SK-N-SH (cell line): ENCODE measurements around the gene BRD3. TPM values are rescaled to one million over a fixed set of nuclear protein-coding genes. Genes with fewer than 3 reads are reported as not detected.

Experiments used
- CTCF ChIA-PET: fragments of 300-600, 350-600 bp; formaldehyde crosslinking; extraction: SDS; loops from one replicate; lab custom pipeline; 2021; lab: Yijun Ruan, JAX
- POLR2A ChIA-PET: fragments of 350-600 bp; sonication (Branson Sonifier 250); formaldehyde crosslinking; extraction: SDS; loops from one replicate; lab custom pipeline; 2020; ENCODE audit warnings: antibody characterized with exemption, inconsistent platforms; lab: Yijun Ruan, JAX
- DNase-seq: peaks from one replicate; pipeline ENCODE4 v3.0.0; 2012
- H2AFZ ChIP-seq: fragments of 200-600 bp; sonication (generic); 2 replicates; pipeline ENCODE4 v1.8.1; 2016; ENCODE audit warnings: antibody characterized with exemption, mild to moderate bottlenecking, low read depth
- H3F3A ChIP-seq: fragments of 200-600 bp; sonication (generic); replicated peaks from 2 replicates; pipeline ENCODE3; 2016; ENCODE audit warnings: antibody characterized with exemption, mild to moderate bottlenecking; ENCODE audit not compliant: insufficient read depth
- H3K27ac ChIP-seq, 2 experiments: fragments of 200-500 bp in 1 of 2; fragments of 200-600 bp in 1 of 2; sonication (Bioruptor generic) in 1 of 2; sonication (generic), shearing (Covaris generic) in 1 of 2; 2 replicates each; pipeline versions ENCODE4 v1.5.1 to v1.6.1; 2014 to 2016; ENCODE audit warnings: low read depth in 2 of 2, inconsistent platforms in 1 of 2, low read length in 1 of 2, mild to moderate bottlenecking in 1 of 2, mixed read lengths in 1 of 2
- H3K27me3 ChIP-seq: fragments of 200-600 bp; sonication (generic), shearing (Covaris generic); 2 replicates; pipeline ENCODE4 v1.6.1; 2016; ENCODE audit warnings: mixed run types; ENCODE audit not compliant: insufficient read depth
- H3K36me3 ChIP-seq, 2 experiments: fragments of 200-500 bp in 1 of 2; fragments of 200-600 bp in 1 of 2; sonication (Bioruptor generic) in 1 of 2; sonication (generic) in 1 of 2; replicated peaks in 1 of 2; 2 replicates each; pipeline versions ENCODE3 to v1.5.1; 2014 to 2016; ENCODE audit warnings: low read length in 1 of 2, mild to moderate bottlenecking in 1 of 2; ENCODE audit not compliant: insufficient read depth in 2 of 2, control insufficient read depth in 1 of 2
- H3K4me1 ChIP-seq, 2 experiments: fragments of 200-500 bp in 1 of 2; fragments of 200-600 bp in 1 of 2; sonication (Bioruptor generic) in 1 of 2; sonication (generic), shearing (Covaris generic) in 1 of 2; 2 replicates each; pipeline versions ENCODE4 v1.5.1 to v1.6.1; 2014 to 2016; ENCODE audit warnings: low read depth in 1 of 2, low read length in 1 of 2, mixed run types in 1 of 2; ENCODE audit not compliant: insufficient read depth in 2 of 2, control insufficient read depth in 1 of 2
- H3K4me2 ChIP-seq: fragments of 200-600 bp; sonication (generic), shearing (Covaris generic); 2 replicates; pipeline ENCODE4 v1.6.1; 2017; ENCODE audit warnings: mixed run types
- H3K4me3 ChIP-seq, 2 experiments: fragments of 200-500 bp in 1 of 2; fragments of 200-600 bp in 1 of 2; sonication (Bioruptor generic) in 1 of 2; sonication (generic), shearing (Covaris generic) in 1 of 2; 2 replicates each; pipeline versions ENCODE4 v1.5.1 to v1.8.1; 2014 to 2016; ENCODE audit warnings: low read depth in 2 of 2, inconsistent platforms in 1 of 2, low read length in 1 of 2, mild to moderate bottlenecking in 1 of 2, mixed read lengths in 1 of 2, moderate library complexity in 1 of 2
- H3K79me2 ChIP-seq: fragments of 200-600 bp; sonication (generic); 2 replicates; pipeline ENCODE4 v1.8.1; 2017; ENCODE audit warnings: mild to moderate bottlenecking; ENCODE audit not compliant: insufficient read depth
- H3K9ac ChIP-seq: fragments of 200-600 bp; sonication (generic); 2 replicates; pipeline ENCODE4 v1.6.1; 2017; ENCODE audit warnings: mixed run types
- H3K9me2 ChIP-seq: fragments of 200-600 bp; sonication (generic); 2 replicates; pipeline ENCODE4 v1.6.1; 2017; ENCODE audit warnings: mixed run types
- H3K9me3 ChIP-seq: fragments of 200-600 bp; sonication (generic); 2 replicates; pipeline ENCODE4 v1.6.1; 2017; ENCODE audit warnings: mixed run types, mild to moderate bottlenecking, moderate library complexity
- H4K20me1 ChIP-seq: fragments of 200-600 bp; sonication (generic); 2 replicates; pipeline ENCODE4 v1.6.1; 2017; ENCODE audit warnings: mild to moderate bottlenecking, mixed run types; ENCODE audit not compliant: insufficient read depth
- ELF1 ChIP-seq: IDR thresholded peaks from 2 replicates; pipeline ENCODE4 v1.4.0; 2012
- EZH2phosphoT487 ChIP-seq: fragments of 200-600 bp; sonication (generic); IDR thresholded peaks from 2 replicates; pipeline ENCODE4 v1.6.1; 2017; ENCODE audit warnings: low read depth, mixed run types, mild to moderate bottlenecking, antibody characterized with exemption, moderate library complexity, borderline replicate concordance
- FOXM1 ChIP-seq: IDR thresholded peaks from 2 replicates; pipeline ENCODE4 v1.4.0; 2012; ENCODE audit warnings: low read depth, mild to moderate bottlenecking
- GABPA ChIP-seq: IDR thresholded peaks from 2 replicates; pipeline ENCODE4 v1.4.0; 2012; ENCODE audit warnings: low read depth, mild to moderate bottlenecking
- MEF2A ChIP-seq: IDR thresholded peaks from 2 replicates; pipeline ENCODE4 v1.4.0; 2012; ENCODE audit warnings: low read depth, borderline replicate concordance
- NFIC ChIP-seq: IDR thresholded peaks from 2 replicates; pipeline ENCODE4 v1.4.0; 2012; ENCODE audit warnings: borderline replicate concordance
- SMC3 ChIP-seq: IDR thresholded peaks from 2 replicates; pipeline ENCODE4 v1.6.1; 2012; ENCODE audit warnings: low read depth, low read length, improper control_type of control experiment
- TAF1 ChIP-seq: IDR thresholded peaks from 2 replicates; pipeline ENCODE4 v1.6.1; 2012; ENCODE audit warnings: low read depth, mild to moderate bottlenecking, low read length, moderate library complexity, borderline replicate concordance
- TEAD4 ChIP-seq: IDR thresholded peaks from 2 replicates; pipeline ENCODE4 v1.4.0; 2012; ENCODE audit warnings: mild to moderate bottlenecking, borderline replicate concordance; ENCODE audit not compliant: insufficient read depth
- WGBS: methylation state at CpG from one replicate; pipeline ENCODE4 v1.1.6; 2017; ENCODE audit warnings: low lambda C conversion rate; 5-methylcytosine and 5-hydroxymethylcytosine counted together
- polyA plus RNA-seq, 3 experiments: library from polyadenylated mRNA; depleted of rRNA; stranded (reverse); fragments of >200 nt; gene quantifications; 2 replicates each; pipeline ENCODE4 v1.2.3, GENCODE V29; 2012
- TF ChIP-seq, protein P1 (sequence below): IDR thresholded peaks from 2 replicates; pipeline ENCODE4 v1.4.0; 2012; ENCODE audit warnings: low read depth, borderline replicate concordance
- TF ChIP-seq, protein P2 (sequence below): IDR thresholded peaks from 2 replicates; pipeline ENCODE4 v1.4.0; 2012; ENCODE audit warnings: low read depth
- TF ChIP-seq, protein P3 (sequence below): IDR thresholded peaks from 2 replicates; pipeline ENCODE4 v1.4.0; 2012; ENCODE audit warnings: low read depth, borderline replicate concordance
- TF ChIP-seq, protein P4 (sequence below): fragments of 150-350 bp; IDR thresholded peaks from 2 replicates; pipeline ENCODE4 v1.6.1; 2016; ENCODE audit warnings: mild to moderate bottlenecking, low read depth, low read length

Gene BRD3
- polyA plus RNA-seq, 1 of the 3 experiments (the other 2 are of a cell fraction) = 11.4 TPM

GRCh38 chr9:133993635-133994253 lies 74.1 kb downstream of the BRD3 start:
- no peaks in the 10 kb centered on the region for H3K9me2 ChIP-seq
- H3K9ac ChIP-seq = peak overlapping the region; percentile 88; the same call in 1 of the 2 replicates
- ChIA-PET POLR2A (interaction anchor here (0.7 to 2.2 kb wide), 11 partner anchors 12 to 256 kb away, joined by 3 to 8 read pairs (median 3); partner anchors contain the start of gene SARDH), CTCF (interaction anchor here (0.6 to 7.3 kb wide), 67 partner anchors 8 to 449 kb away, joined by 3 to 236 read pairs (median 6); partner anchors contain the start of genes BRD3OS and SARDH)
- no peaks in the 10 kb centered on the region for H3K27me3 ChIP-seq
- TF ChIP-seq TEAD4 (no peak), TAF1 (no peak), GABPA (no peak), FOXM1 (no peak), MEF2A (no peak), NFIC (no peak), SMC3 (no peak), ELF1 (no peak), EZH2phosphoT487 (no peak)
- TF ChIP-seq, protein P1, sequence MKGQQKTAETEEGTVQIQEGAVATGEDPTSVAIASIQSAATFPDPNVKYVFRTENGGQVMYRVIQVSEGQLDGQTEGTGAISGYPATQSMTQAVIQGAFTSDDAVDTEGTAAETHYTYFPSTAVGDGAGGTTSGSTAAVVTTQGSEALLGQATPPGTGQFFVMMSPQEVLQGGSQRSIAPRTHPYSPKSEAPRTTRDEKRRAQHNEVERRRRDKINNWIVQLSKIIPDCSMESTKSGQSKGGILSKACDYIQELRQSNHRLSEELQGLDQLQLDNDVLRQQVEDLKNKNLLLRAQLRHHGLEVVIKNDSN = no peak
- TF ChIP-seq, protein P2, sequence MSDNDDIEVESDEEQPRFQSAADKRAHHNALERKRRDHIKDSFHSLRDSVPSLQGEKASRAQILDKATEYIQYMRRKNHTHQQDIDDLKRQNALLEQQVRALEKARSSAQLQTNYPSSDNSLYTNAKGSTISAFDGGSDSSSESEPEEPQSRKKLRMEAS = no peak
- TF ChIP-seq, protein P3, sequence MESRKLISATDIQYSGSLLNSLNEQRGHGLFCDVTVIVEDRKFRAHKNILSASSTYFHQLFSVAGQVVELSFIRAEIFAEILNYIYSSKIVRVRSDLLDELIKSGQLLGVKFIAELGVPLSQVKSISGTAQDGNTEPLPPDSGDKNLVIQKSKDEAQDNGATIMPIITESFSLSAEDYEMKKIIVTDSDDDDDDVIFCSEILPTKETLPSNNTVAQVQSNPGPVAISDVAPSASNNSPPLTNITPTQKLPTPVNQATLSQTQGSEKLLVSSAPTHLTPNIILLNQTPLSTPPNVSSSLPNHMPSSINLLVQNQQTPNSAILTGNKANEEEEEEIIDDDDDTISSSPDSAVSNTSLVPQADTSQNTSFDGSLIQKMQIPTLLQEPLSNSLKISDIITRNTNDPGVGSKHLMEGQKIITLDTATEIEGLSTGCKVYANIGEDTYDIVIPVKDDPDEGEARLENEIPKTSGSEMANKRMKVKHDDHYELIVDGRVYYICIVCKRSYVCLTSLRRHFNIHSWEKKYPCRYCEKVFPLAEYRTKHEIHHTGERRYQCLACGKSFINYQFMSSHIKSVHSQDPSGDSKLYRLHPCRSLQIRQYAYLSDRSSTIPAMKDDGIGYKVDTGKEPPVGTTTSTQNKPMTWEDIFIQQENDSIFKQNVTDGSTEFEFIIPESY = no peak
- TF ChIP-seq, protein P4, sequence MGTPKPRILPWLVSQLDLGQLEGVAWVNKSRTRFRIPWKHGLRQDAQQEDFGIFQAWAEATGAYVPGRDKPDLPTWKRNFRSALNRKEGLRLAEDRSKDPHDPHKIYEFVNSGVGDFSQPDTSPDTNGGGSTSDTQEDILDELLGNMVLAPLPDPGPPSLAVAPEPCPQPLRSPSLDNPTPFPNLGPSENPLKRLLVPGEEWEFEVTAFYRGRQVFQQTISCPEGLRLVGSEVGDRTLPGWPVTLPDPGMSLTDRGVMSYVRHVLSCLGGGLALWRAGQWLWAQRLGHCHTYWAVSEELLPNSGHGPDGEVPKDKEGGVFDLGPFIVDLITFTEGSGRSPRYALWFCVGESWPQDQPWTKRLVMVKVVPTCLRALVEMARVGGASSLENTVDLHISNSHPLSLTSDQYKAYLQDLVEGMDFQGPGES = no peak
- no peaks in the 10 kb centered on the region for H3F3A ChIP-seq
- no peaks in the 10 kb centered on the region for H3K9me3 ChIP-seq
- H3K4me1 ChIP-seq = peaks cover 6 to 34% of the 10 kb centered on the region in 2 experiments; a peak in 3 of 4 replicates
- WGBS = 20% methylated on average over 1 of the region's 16 CpGs
- H3K4me3 ChIP-seq = peak overlapping the region; percentile 75 to 87
- H3K36me3 ChIP-seq = no peaks in the 10 kb centered on the region
- peak overlapping the region; percentile 82 to 93 for H3K27ac ChIP-seq
- no peak for DNase-seq
- H4K20me1 ChIP-seq = peaks cover 30% of the 10 kb centered on the region
- peak overlapping the region; percentile 100 for H3K4me2 ChIP-seq
- peaks cover 43% of the 10 kb centered on the region for H3K79me2 ChIP-seq
- 0 out of 2 replicates have a peak overlapping the region, but pooled peaks have one; percentile 56 for H2AFZ ChIP-seq
